Muscle of leg (tissue), 11 donors: ENCODE data around the gene AFF2. TPM values are rescaled to one million over a fixed set of nuclear protein-coding genes. Genes with fewer than 3 reads are reported as not detected.

Experiments used
- DNase-seq: peaks from one replicate; pipeline ENCODE4 v3.0.0; 2013
- H3K27ac ChIP-seq: one replicate; pipeline ENCODE4 v1.5.1; 2013; ENCODE audit warnings: mild to moderate bottlenecking, low read length, control low read depth
- H3K27me3 ChIP-seq: one replicate; pipeline ENCODE4 v1.6.1; 2013; ENCODE audit warnings: low read length; ENCODE audit not compliant: control insufficient read depth, insufficient read depth
- H3K36me3 ChIP-seq: one replicate; pipeline ENCODE4 v1.6.1; 2013; ENCODE audit warnings: low read length; ENCODE audit not compliant: control insufficient read depth, insufficient read depth
- H3K4me1 ChIP-seq: one replicate; pipeline ENCODE4 v1.6.1; 2013; ENCODE audit warnings: low read length; ENCODE audit not compliant: control insufficient read depth, insufficient read depth
- H3K4me3 ChIP-seq: one replicate; pipeline ENCODE4 v1.5.1; 2013; ENCODE audit warnings: low read length, control low read depth
- H3K9me3 ChIP-seq: replicated peaks from 2 replicates; pipeline ENCODE4 v1.6.1; 2013; ENCODE audit warnings: low read depth, low read length; ENCODE audit not compliant: control insufficient read depth
- WGBS: methylation state at CpG from one replicate; pipeline ENCODE4 v1.1.5; 2013; ENCODE audit warnings: missing lambda C conversion rate; ENCODE audit not compliant: insufficient coverage; 5-methylcytosine and 5-hydroxymethylcytosine counted together
- polyA plus RNA-seq, 8 donors: library from polyadenylated mRNA; unstranded; fragments of 120-200 nt; gene quantifications; one replicate each; pipeline versions ENCODE4 v1.2.1 to v1.2.3, GENCODE V29; 2013; ENCODE audit warnings: inconsistent platforms in 1 of 8, low replicate concordance in 1 of 8; ENCODE audit not compliant: insufficient read length in 8 of 8, insufficient read depth in 1 of 8
- total RNA-seq: library from RNA; stranded (reverse); fragments of 120-200 nt; gene quantifications from one replicate; pipeline ENCODE4 v1.2.4, GENCODE V29; 2013

Gene AFF2
- total and polyA plus RNA-seq, 9 donors, result 0.42 to 6.1 (median 1.4) TPM

DNA sequence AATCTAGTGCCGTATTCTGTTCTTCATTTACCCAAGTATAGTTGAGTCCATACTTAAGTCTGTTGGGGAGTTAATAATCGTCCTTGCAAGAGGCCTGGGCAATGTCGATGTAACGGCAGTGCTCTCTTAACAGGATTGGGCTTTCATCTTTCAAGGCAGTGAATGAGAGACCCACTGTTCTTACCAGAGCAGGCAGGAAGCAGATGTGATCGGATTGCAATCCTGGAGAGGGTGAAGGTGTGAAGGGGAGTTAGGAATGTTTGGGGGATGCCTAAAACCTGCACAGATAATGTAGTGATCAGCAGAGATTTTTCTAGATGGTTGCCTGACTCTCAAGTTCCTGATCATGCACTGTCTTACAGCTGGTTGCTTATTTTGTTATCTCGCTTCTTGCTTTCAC, 308.4 kb downstream of the AFF2 start:
- WGBS, result 51% methylated on average over 3 of the region's 6 CpGs
- Histone ChIP-seq H3K27ac (no peak overlapping the region), H3K4me3 (no peak overlapping the region), H3K36me3 (no peaks in the 10 kb centered on the region), H3K4me1 (no peaks in the 10 kb centered on the region), H3K27me3 (no peaks in the 10 kb centered on the region), H3K9me3 (no peaks in the 10 kb centered on the region)
- DNase-seq, result no peak

DNA sequence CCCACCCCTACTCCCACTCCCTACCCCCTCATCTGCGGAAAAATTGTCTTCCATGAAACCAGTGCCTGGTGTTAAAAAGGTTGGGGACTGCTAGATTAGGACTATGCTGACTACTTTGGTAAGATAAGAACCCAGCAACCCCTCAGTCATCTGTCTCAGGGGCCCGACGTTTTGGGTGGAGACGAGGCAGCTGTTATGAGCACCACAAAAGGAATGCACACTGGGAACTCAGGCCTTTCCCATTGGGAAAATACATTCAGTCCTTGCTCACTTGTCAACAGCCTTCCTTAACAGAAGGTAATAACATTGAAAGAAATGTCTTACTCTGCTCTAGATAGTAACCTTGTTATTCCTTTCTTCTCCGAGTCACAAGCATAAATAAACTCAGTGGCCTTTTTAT, 310.8 kb downstream of the AFF2 start:
- no peaks in the 10 kb centered on the region for H3K9me3 ChIP-seq
- WGBS, result 60% methylated on average over 1 of the region's 5 CpGs
- no peak overlapping the region for H3K27ac ChIP-seq
- no peaks in the 10 kb centered on the region for H3K36me3 ChIP-seq
- no peak for DNase-seq
- H3K27me3 ChIP-seq, result no peaks in the 10 kb centered on the region
- no peaks in the 10 kb centered on the region for H3K4me1 ChIP-seq
- no peak overlapping the region for H3K4me3 ChIP-seq

DNA sequence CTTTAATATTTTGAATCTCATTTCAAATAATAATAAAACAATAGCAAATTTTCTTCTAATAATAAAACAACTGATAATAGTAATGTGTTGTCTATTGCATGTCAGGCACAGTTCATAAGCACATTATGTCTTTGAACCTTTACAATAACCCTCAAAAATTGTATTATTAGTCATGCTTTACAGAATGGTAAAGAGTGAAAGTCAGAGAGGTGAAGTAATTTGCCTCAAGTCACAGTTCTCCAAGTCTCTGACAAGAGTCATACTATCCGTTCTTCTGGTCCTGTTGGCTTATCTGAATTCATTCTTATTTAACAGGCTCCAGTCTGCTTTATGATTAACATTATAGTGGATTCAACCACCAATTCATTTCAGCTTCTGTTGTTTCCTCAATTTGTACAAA, 313.0 kb downstream of the AFF2 start:
- H3K27ac ChIP-seq, result no peak overlapping the region
- WGBS, result no CpG with 5 or more reads among the region's 1 CpG
- DNase-seq, result no peak
- no peaks in the 10 kb centered on the region for H3K27me3 ChIP-seq
- no peak overlapping the region for H3K4me3 ChIP-seq
- no peaks in the 10 kb centered on the region for H3K4me1 ChIP-seq
- H3K9me3 ChIP-seq, result no peaks in the 10 kb centered on the region
- H3K36me3 ChIP-seq, result no peaks in the 10 kb centered on the region

DNA sequence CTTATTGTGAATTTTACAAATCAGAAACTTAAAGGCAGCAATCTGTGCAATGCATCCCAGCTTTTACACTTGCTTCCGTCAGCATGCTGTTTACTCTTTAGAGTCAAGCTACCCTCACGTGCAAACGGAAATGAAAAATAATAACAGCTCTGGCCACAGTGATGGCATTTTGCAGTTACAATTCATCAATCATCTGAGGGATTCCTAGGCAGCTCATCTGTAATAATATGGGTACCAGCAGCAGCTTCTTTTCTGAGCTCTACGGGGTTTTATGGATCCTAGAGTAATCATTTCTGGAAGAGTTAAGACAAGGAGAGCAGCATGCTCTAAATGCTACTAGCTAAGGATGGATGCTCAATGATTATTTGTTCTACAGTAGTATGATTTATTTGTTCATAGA, 313.6 kb downstream of the AFF2 start:
- H3K27me3 ChIP-seq, result no peaks in the 10 kb centered on the region
- 53% methylated on average over 3 of the region's 4 CpGs for WGBS
- no peak overlapping the region for H3K27ac ChIP-seq
- H3K4me3 ChIP-seq, result no peak overlapping the region
- no peak for DNase-seq
- no peaks in the 10 kb centered on the region for H3K9me3 ChIP-seq
- H3K36me3 ChIP-seq, result no peaks in the 10 kb centered on the region
- no peaks in the 10 kb centered on the region for H3K4me1 ChIP-seq

DNA sequence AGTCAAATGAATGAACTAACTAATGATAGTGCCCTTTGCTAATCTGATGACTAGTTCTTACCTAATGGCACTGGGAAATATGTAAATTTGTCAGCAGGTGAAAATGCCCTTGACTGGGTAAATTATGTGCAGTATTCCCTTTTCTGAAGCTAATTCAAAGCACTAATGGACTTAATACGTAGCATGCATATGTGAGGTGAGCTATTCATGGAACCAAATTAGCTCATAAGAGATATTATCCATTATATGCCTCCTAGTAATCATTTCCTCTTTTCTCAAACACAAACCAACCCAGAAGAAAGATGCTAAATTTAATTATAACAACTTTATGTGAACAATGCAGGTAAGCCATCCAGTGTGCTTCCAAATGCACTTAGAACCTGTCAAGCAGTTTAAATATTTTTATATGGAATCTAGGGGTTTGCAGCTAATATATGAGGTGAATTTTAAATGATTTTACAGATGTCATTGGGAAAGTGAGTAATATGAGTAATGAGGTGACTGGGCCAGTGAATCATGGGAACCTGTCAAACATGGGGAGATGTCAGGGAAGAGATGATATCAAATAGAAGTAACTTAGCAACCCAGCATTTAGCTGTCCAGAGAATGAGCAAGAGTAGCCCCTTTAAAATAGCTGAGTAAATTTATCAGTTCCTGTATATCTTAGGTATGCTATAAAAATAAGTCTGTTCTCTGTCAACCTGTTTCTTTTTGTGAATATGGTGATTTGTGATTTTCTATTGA, 315.0 kb downstream of the AFF2 start:
- Histone ChIP-seq H3K27ac (no peak overlapping the region), H3K9me3 (no peaks in the 10 kb centered on the region), H3K36me3 (no peaks in the 10 kb centered on the region), H3K4me3 (no peak overlapping the region), H3K27me3 (no peaks in the 10 kb centered on the region), H3K4me1 (no peaks in the 10 kb centered on the region)
- WGBS, result no CpG with 5 or more reads among the region's 1 CpG
- no peak for DNase-seq

DNA sequence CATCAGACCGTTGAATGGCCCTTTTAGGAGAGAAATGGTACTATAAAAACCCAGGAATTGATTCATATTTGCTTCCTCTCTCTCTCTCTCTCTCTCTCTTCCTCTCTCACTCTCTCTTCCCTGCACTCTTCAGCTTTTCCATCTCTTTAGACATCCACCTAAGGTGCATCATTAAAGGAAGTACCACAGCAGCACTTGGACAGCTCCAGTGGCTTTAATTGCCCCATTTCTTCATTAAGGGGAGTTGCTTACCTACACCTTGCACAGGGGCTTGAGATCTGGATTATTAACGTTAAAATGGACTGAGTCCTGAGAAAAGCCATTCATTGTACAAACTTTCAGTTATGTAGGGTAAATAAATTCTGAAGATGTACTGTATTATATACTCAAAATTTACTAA, 323.6 kb downstream of the AFF2 start:
- Histone ChIP-seq H3K27ac (no peak overlapping the region), H3K4me1 (no peaks in the 10 kb centered on the region), H3K9me3 (no peaks in the 10 kb centered on the region), H3K4me3 (no peak overlapping the region), H3K36me3 (no peaks in the 10 kb centered on the region), H3K27me3 (peaks cover 3% of the 10 kb centered on the region)
- DNase-seq, result no peak
- no CpG with 5 or more reads among the region's 2 CpGs for WGBS

DNA sequence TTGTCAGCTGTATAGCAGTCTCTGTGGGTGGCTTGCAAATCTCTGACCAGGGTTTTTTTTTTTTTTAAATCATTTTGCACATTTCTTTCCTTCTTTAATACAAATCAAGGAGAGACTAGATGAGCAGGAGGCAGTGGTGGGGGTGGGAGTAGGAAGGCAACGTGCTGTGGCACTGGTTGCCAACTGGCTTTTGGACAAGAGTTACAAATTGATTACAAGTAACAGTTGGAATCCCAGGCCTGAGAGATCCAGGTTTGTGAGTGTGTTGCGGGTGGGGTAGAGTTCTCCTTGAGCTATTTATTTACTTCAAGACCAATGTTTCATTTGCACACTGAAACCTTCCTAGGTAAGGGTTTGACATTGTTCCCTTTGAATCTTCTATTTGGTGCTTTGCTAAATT, 325.3 kb downstream of the AFF2 start:
- no peaks in the 10 kb centered on the region for H3K9me3 ChIP-seq
- no peaks in the 10 kb centered on the region for H3K4me1 ChIP-seq
- no peak overlapping the region for H3K27ac ChIP-seq
- H3K36me3 ChIP-seq, result no peaks in the 10 kb centered on the region
- WGBS, result 20% methylated on average over 1 of the region's 2 CpGs
- no peak for DNase-seq
- H3K4me3 ChIP-seq, result no peak overlapping the region
- peaks cover 6% of the 10 kb centered on the region for H3K27me3 ChIP-seq

DNA sequence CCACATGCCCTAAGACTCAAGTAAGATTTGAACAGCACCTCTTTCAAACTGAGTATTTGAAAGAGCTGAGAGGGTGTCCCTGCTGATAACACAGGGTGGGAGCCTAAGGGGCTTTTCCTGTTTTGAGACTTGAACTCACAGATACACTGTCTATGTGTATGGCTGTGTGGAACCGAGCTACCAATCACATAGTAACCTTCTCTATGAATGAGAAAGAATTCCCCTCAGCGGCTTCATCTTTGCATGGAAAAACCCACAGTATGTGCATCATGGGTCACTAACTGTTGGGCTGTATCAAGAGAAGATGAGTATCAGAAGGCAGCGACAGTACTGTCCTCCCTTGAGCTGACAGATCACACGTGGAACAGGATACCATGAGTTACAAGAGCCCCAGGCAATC, 336.3 kb downstream of the AFF2 start:
- no peaks in the 10 kb centered on the region for H3K9me3 ChIP-seq
- no peak for DNase-seq
- WGBS, result 28% methylated on average over 3 of the region's 4 CpGs
- no peaks in the 10 kb centered on the region for H3K36me3 ChIP-seq
- H3K27ac ChIP-seq, result no peak overlapping the region
- H3K27me3 ChIP-seq, result no peaks in the 10 kb centered on the region
- no peak overlapping the region for H3K4me3 ChIP-seq
- no peaks in the 10 kb centered on the region for H3K4me1 ChIP-seq

DNA sequence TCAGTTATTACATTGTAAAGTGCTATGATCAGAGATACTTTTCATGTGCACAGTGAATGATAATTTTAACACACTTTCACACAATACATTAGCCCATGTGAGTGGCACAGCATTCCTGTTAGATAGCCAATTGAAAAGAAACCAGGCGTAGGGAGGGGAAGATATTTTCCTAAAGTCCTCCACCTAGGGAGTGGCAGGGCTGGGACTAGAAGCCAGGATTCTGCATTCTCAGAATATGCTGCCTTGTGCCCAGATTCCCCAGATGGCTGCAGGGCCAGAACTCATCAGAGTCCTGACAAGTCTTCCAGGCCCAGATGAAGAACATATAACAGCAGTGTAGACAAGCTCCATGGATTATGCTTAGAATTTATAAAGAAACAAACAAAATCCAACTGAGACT, 350.2 kb downstream of the AFF2 start:
- no peak overlapping the region for H3K4me3 ChIP-seq
- H3K27ac ChIP-seq, result no peak overlapping the region
- no CpG with 5 or more reads among the region's 1 CpG for WGBS
- no peaks in the 10 kb centered on the region for H3K4me1 ChIP-seq
- H3K9me3 ChIP-seq, result no peaks in the 10 kb centered on the region
- H3K36me3 ChIP-seq, result no peaks in the 10 kb centered on the region
- no peak for DNase-seq
- peaks cover 3% of the 10 kb centered on the region for H3K27me3 ChIP-seq

DNA sequence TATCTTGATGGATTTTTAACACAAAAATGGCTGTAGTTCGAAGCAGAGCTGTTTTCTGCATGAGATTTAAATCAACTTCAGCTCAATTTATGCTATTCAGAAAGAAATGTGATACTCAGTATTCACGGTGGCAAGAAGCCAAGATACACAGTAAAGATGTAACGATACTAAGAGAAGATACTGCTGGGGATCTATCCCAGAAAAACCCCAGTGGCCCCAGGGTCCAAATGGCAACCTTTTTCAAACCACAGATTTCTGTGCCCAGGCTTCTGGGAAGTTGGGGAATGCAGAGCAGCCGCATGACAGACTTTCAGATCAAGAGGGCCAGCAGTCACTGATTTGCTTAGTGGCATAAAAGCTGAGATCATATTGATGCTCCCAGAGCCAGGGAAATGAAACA, 353.9 kb downstream of the AFF2 start:
- Histone ChIP-seq H3K27ac (no peak overlapping the region), H3K4me3 (no peak overlapping the region), H3K27me3 (peaks cover 3% of the 10 kb centered on the region), H3K9me3 (no peaks in the 10 kb centered on the region), H3K4me1 (no peaks in the 10 kb centered on the region), H3K36me3 (no peaks in the 10 kb centered on the region)
- DNase-seq, result peak; percentile 36
- 62% methylated on average over 2 of the region's 4 CpGs for WGBS

DNA sequence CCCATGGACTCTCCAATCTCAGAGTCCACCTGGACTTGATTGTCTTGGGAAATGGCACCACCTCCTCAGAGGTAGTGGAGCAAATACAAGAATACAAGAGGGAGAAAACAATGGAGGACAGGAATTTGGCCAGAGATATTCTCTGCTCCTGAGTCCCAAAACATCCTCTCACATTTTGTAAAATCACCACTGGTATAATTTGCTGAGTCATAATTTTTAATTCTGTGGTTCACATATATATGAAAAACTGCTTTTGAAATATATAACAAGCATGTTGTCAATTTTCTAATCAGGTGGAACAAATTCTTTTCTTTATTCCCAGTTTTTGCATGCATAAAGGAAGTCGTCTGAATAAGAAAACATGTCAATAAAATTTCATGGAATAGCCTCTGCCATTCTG, 356.1 kb downstream of the AFF2 start:
- Histone ChIP-seq H3K27ac (no peak overlapping the region), H3K4me3 (no peak overlapping the region), H3K27me3 (peaks cover 3% of the 10 kb centered on the region), H3K4me1 (no peaks in the 10 kb centered on the region), H3K36me3 (no peaks in the 10 kb centered on the region), H3K9me3 (no peaks in the 10 kb centered on the region)
- WGBS, result 40% methylated on average over 1 of the region's 1 CpG
- DNase-seq, result no peak
